ENCODE results near the gene MTCL1.

MTCL1 gene

DNA sequence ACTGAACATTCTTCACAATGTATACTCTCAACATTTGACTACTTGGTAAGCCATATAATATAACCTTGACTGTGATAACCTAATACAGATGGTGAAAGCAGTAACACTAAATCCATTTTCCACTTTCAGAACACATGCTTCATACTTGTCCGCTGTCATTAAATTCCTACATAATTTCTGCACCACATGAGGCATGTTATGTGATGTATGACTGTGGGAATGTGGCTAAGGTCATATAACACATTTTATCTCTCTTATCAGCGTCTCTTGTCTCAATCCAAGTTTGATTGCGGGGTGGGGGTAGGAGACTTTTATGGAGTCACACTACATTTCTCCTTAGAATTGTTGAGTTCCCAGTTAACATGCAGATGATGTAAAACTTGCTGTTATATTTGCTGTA, 110.9 kb downstream of the MTCL1 start:
- DNase-seq, result no peak

DNA sequence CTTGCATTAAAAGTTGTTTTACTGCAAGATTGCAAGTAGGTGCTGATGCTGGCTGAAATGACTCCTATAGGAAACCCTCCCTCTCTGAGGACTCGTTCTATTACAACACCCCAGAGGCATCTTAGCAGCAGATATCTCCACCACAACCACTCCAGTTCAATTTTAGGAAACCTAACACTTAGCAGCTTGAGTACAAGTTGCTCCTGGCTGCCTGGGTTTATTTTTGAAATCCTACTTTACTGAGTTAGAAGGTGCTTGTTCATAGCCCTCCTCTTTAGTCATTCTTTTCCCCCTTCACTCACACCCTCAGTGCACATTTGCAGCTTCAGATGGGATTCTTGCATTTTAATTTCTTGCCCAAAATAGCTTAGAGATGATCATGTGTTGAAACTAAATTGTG, 111.5 kb downstream of the MTCL1 start:
- DNase-seq, result no peak

DNA sequence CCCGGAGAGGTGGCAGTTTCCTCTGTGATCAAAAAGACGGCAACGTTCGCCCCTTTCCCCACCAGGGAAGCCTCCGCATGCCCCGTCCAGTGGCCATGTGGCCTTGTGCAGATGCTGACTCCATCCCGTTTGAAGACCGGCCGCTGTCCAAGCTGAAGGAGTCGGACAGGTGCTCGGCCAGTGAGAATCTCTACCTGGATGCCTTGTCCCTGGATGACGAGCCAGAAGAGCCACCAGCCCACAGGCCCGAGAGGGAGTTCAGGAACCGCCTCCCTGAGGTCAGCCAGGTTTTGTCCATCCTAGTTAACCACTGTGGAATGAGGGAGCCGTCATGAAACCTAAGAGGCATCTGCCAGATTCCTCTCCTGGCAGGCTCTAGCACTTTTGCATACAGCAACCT, 113.6 kb downstream of the MTCL1 start:
- DNase-seq, result no peak

- DNase-seq, result no peak
Observed at GRCh38 chr18:8820396-8821082, 115.2 kb downstream of the MTCL1 start.

GRCh38 chr18:8821083-8821465, 115.7 kb downstream of the MTCL1 start:
- DNase-seq, result no peak

DNA sequence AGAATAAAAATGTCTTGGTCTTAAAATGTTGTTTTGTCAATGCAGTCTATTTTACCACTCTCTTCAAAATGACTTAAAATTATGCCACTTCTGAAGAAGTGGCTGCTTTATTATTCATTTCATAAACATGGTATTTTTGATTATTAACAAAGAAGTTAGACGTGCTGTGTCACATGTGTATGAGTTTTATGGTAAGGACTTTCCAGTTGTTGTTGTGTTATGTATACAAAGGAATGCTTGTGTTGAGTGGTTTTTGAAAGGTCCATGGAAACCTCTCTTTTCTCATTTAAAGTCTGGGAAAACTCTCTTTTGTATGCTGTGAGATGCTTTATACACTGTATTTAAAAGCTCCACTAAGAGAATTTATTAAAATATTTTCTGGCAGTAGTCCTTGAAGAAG, 116.2 kb downstream of the MTCL1 start:
- no peak for DNase-seq

- no peak for DNase-seq
Observed at GRCh38 chr18:8822643-8823042, 117.3 kb downstream of the MTCL1 start.

DNA sequence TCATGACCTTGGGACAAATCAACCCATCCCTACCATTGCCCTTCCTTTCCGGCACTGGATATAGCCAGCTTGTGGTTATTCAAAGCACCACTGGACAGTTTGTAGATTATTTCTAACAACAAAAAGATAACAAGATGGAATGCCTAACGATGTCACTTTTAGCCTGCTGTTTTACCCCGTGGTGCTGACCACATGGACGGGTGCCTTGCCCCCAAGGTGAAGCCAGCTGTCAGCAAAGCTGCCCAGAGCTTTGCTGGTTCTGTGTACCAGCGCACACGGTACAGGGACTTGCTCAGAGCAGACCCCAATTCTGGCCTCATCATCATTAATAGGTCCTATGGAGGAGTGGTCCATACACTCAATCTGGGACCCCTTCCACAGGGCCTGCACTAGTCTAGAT, 118.2 kb downstream of the MTCL1 start:
- no peak for DNase-seq

- no peak for DNase-seq
Observed at GRCh38 chr18:8824846-8825245, 119.5 kb downstream of the MTCL1 start.

- DNase-seq, result no peak
Observed at GRCh38 chr18:8825273-8825672, 119.9 kb downstream of the MTCL1 start.

GRCh38 chr18:8825729-8826375, 120.5 kb downstream of the MTCL1 start:
- no peak for DNase-seq

DNA sequence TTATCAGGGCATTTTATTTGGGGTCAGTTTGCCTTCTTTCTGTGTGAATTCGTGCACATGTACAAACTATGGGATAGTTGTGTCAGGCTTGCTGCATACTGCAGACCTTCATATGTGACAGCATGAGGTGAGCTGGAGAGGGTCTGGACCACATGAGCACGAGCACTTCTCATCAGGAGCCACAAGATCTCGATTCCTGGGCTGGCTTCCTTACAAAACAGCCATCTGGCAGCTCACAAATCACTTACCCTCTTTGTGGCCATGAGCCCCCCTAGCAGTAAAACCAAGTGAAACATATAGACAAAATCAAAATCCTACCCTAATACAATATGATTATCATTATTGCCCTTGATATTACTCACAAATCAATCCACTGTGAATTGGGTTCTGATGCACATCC, 121.2 kb downstream of the MTCL1 start:
- no peak for DNase-seq

GRCh38 chr18:8826971-8827370, 121.6 kb downstream of the MTCL1 start:
- DNase-seq, result no peak

GRCh38 chr18:8828300-8828699, 122.9 kb downstream of the MTCL1 start:
- no peak for DNase-seq

GRCh38 chr18:8828798-8829197, 123.4 kb downstream of the MTCL1 start:
- no peak for DNase-seq

DNA sequence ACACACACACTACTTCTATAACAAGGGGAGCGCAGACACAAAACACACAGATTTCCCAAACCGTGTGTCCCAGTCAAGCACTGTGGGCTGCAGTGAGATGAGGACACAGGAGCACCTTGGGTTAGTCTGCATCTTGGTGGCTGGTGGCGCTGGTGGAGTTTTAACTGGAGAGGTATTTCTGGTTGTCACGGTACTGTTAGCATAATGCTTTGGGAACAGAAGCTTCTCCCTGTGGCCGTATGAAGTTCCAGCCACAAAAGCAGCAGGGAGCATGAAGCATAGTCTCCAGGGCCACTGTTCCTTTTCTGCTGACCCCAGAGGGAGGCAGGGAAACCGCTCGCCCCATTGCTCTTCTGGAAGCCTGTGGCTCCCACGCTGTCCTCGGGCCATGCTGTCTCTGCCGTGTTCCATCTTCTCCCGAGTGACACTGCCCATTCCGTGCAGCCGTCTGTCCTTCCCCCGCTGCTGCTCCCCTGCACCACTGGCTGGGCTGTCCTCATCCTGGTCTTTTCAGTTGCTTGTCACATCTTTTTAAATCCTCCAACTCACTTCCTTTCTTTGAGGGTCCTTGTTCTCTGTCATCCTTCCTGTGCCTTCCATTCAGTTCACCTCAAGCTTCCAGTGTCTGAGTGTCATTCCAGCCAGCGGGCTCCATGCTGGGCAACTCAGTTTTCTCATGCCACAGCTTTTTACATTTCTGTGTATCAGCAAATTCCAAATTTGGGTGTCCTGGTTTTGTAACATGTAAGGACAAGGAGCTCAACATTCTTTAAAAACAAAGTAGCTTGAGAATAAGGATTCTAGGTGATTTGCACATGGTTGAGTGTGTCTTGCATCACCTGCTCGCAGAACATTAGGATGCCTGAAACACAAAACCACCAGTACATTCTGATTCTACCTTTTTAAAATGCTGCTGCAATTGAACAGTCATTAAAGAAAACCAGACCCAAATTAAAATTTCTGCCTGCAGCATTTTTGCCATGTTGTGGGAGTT, 125.0 kb downstream of the MTCL1 start:
- DNase-seq, result no peak

DNA sequence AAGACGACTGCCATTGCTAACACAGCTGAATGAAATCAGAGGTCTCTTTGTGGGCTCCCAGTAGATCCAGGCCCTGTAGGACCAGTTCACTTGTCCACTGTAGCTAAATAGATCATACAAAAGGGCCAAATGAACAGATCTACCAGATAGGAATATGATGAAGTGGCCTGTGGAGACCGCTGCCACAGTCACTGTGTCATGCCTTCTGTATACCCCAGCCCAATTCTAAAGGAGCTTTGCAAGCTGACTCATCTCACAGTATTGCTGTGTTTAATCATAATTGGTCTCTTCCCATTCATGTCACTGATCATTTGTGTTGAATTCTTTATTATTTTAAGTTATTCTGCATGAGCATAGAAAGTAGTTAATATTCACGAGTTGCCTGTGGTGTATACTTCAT, 125.8 kb downstream of the MTCL1 start:
- no peak for DNase-seq

- DNase-seq, result no peak
Observed at GRCh38 chr18:8831531-8831930, 126.2 kb downstream of the MTCL1 start.

DNA sequence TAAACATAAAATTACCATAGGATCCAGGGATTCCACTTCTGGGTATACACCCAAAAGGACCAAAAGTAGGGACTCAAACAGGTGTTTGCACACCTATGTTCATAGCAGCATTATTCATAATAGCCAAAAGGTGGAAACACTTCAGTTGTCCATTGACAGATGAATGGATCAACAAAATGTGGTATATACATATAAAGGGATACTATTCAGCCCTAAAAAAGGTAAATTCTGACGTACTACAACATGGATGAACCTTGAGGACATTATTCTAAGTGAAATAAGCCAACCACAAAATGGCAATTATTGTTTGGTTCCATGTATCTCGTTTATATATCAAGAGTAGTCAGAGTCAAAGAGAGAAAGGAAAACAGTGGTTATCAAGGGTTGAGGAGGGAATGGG, 128.1 kb downstream of the MTCL1 start:
- no peak for DNase-seq

DNA sequence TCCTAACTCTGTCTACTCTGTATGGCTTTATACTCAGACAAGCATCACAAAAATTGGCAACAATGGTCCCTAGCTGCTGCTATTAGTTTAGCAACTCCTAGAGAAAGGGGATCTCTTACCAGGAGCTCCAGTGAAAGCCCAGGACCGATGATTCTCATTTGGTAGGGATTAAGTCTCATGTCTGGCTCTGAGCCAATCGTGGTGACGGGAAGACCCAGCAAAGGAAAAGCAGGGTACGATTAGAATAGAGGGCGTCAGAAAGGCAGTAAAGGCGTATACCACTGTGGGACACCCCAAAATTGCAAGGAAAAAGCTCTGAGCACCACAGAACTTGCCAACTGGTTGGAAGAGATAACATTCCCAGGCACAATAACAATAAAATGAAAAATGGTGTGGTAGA, 129.5 kb downstream of the MTCL1 start:
- peak; percentile 59 for DNase-seq

- DNase-seq, result peak; percentile 95
Observed at GRCh38 chr18:8835521-8835953, 130.2 kb downstream of the MTCL1 start.

DNA sequence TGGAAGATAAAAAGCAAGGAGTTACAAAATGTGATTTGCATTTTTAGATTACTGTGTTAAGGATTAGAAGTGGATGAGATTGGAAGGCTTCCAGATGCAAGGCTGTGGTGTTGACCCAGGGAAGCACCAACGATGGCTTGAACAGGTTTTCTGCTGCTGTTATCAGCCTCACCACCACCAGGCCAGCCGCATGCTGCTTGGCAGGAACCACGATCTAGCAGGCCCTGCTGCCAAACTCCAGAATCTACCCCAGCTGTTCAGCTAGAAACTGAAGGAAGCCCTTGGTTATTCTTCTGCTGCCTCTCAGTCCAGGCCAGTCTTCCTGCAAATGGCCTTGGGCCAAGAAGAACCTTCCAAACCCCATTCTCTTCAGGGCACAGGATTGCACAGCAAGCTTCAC, 133.9 kb downstream of the MTCL1 start:
- DNase-seq, result peak; percentile 86

DNA sequence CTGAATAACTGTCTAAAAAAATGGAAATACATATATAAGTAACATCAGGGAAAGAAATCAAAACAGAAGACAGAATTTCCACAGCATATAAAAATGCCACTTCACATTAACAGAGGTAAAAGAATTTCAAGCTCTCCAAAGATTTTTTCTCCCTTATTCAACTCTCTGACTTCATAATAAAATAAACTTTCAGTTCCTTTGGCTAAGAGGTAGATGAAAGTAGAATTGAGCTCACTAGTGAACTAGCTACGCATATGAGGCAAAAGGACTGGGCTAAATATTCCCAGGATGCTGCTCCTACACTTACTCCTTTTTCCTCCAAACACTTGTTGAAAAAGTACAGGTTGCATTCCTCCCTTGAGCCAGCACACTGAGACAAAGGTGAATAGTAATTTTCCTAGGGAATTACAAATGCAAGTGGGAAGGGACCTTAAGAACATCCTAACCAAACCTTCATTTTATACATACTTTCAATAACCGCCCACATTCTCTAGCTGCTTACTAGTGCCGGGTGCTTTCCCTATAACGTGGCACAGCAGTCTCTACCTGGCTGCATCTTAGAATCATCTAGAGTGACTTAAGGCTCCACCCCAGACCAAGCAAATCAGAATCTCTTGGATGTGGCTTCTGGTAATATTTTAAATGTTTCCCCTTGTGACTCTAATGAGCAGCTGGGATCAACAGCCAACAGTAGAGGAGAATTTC, 136.6 kb downstream of the MTCL1 start:
- DNase-seq, result no peak

Data from hematopoietic multipotent progenitor cell treated with erythropoietin and hydrocortisone succinate and interleukin-3 and kit ligand, for 4 days (in vitro differentiated cells).